Measurements from ENCODE around the gene RPTOR.

RPTOR gene

GRCh38 chr17:80881306-80881705 lies 336.7 kb downstream of the RPTOR start:
- no peak for DNase-seq (ENCODE audit: low read depth)

GRCh38 chr17:80882323-80882722 lies 337.7 kb downstream of the RPTOR start:
- DNase-seq (ENCODE audit: low read depth), result no peak

GRCh38 chr17:80882926-80883685 lies 338.5 kb downstream of the RPTOR start:
- DNase-seq (ENCODE audit: low read depth), result no peak

- no peak for DNase-seq (ENCODE audit: low read depth)
Observed at GRCh38 chr17:80883831-80884735, 339.4 kb downstream of the RPTOR start.

GRCh38 chr17:80884811-80885210 lies 340.2 kb downstream of the RPTOR start:
- no peak for DNase-seq (ENCODE audit: low read depth)

GRCh38 chr17:80885947-80886582 lies 341.4 kb downstream of the RPTOR start:
- DNase-seq (ENCODE audit: low read depth), result no peak

- no peak for DNase-seq (ENCODE audit: low read depth)
Observed at GRCh38 chr17:80886641-80887573, 342.3 kb downstream of the RPTOR start.

GRCh38 chr17:80887639-80888175 lies 343.1 kb downstream of the RPTOR start:
- no peak for DNase-seq (ENCODE audit: low read depth)

- DNase-seq (ENCODE audit: low read depth), result no peak
Observed at GRCh38 chr17:80888276-80889160, 343.9 kb downstream of the RPTOR start.

- no peak for DNase-seq (ENCODE audit: low read depth)
Observed at GRCh38 chr17:80889231-80890195, 344.9 kb downstream of the RPTOR start.

- no peak for DNase-seq (ENCODE audit: low read depth)
Observed at GRCh38 chr17:80890196-80890920, 345.7 kb downstream of the RPTOR start.

GRCh38 chr17:80890921-80891396 lies 346.3 kb downstream of the RPTOR start:
- no peak for DNase-seq (ENCODE audit: low read depth)

- peak; percentile 62 for DNase-seq (ENCODE audit: low read depth)
Observed at GRCh38 chr17:80891397-80892018, 346.9 kb downstream of the RPTOR start.

- peak; percentile 72 for DNase-seq (ENCODE audit: low read depth)
Observed at GRCh38 chr17:80892019-80892855, 347.6 kb downstream of the RPTOR start.

GRCh38 chr17:80892900-80893603 lies 348.4 kb downstream of the RPTOR start:
- peak; percentile 25 for DNase-seq (ENCODE audit: low read depth)

Data from stimulated activated CD8-positive, alpha-beta memory T cell treated with anti-CD3 and anti-CD28 coated beads, Interleukin-12 subunit alpha, Interleukin-12 subunit beta, amount 100 ng/mL, for 1 hour (primary cell).